Measurements from ENCODE around the gene CCDC157. TPM values are rescaled to one million over a fixed set of nuclear protein-coding genes. Genes with fewer than 3 reads are reported as not detected.
A peak's percentile ranks its signal among the peaks of the same experiment; 100 is the strongest.

CCDC157 gene
- total and polyA plus RNA-seq, 5 experiments from 2014 or later = 0.66 to 4.1 (median 2.5) TPM

DNA sequence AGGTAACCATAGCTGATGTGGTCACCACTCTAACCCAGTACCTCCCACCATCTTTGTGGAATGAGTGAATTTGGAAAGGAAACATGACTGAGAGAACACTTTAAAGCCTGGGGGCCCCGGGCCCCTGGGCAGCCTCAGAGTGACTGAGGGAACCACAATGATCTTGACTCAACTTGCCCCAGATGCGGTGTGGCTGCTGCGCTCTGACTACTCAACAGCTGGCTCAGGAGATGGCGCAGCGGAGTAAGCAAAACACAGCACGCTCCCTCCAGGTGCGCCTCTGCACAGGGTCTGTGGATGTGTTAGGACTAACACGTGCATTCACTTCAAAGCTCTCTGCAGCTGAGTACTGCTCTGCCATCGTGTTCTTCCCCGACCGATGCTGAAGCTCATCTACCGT, 24.5 kb downstream of the CCDC157 start:
- ATAC-seq (no peak), DNase-seq (no peak)
- POLR2A ChIA-PET = interaction anchor here (1.5 to 14.3 kb wide), 2 partner anchors 25 to 93 kb away, joined by 3 to 198 read pairs; partner anchors contain the start of genes CASTOR1, CCDC157 and SF3A1
- no peak overlapping the region for H3K4me3 Mint-ChIP-seq
- H3K27ac Mint-ChIP-seq = no peak overlapping the region
- H3K9me3 Mint-ChIP-seq = no peaks in the 10 kb centered on the region
- H3K36me3 Mint-ChIP-seq = no peaks in the 10 kb centered on the region
- H3K4me1 Mint-ChIP-seq = peaks cover 3 to 5% (median 3%) of the 10 kb centered on the region in 4 donors
- H3K27me3 Mint-ChIP-seq = no peaks in the 10 kb centered on the region

DNA sequence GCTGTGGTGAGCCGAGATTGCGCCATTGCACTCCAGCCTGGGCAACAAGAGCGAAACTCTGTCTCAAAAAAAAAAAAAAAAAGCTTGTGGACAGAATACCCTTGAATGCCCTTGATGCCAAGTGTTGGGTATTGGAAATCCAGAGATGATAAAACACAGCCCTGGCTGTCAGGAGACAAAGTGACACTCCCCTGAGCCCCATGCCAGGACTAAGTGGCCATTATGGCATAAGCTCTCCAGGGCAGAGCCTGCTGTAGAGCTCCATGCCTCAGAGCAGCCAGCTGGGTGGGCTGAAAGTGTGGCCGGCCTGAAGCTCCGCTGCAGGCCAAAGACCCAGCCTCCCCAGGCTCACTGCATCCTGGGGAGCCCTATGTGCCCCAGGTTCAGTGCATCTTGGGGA, 25.5 kb downstream of the CCDC157 start:
- peak overlapping the region in 1 of 10 donors; percentile 29 for H3K4me3 Mint-ChIP-seq
- ATAC-seq (no peak), DNase-seq (no peak)
- POLR2A ChIA-PET = interaction anchor here (0.6 to 14.3 kb wide), 2 partner anchors 94 to 98 kb away, joined by 3 to 198 read pairs; partner anchors contain the start of gene CASTOR1
- no peak overlapping the region for H3K27ac Mint-ChIP-seq
- no peaks in the 10 kb centered on the region for H3K36me3 Mint-ChIP-seq
- H3K27me3 Mint-ChIP-seq = no peaks in the 10 kb centered on the region
- peaks cover 5 to 10% (median 9%) of the 10 kb centered on the region in 4 donors for H3K4me1 Mint-ChIP-seq
- H3K9me3 Mint-ChIP-seq = no peaks in the 10 kb centered on the region

- POLR2A ChIA-PET = interaction anchor here (0.5 to 14.3 kb wide), 2 partner anchors 95 to 457 kb away, joined by 3 to 198 read pairs; partner anchors contain the start of gene CASTOR1
- no peaks in the 10 kb centered on the region for H3K9me3 Mint-ChIP-seq
- H3K27me3 Mint-ChIP-seq = no peaks in the 10 kb centered on the region
- H3K36me3 Mint-ChIP-seq = no peaks in the 10 kb centered on the region
- DNase-seq = no peak
- peaks cover 8 to 14% (median 11%) of the 10 kb centered on the region in 4 donors for H3K4me1 Mint-ChIP-seq
- no peak overlapping the region for H3K27ac Mint-ChIP-seq
- no peak overlapping the region for H3K4me3 Mint-ChIP-seq
- ATAC-seq = no peak
These were observed 26.3 kb downstream of the CCDC157 start for GRCh38 chr22:30383061-30383460.

DNA sequence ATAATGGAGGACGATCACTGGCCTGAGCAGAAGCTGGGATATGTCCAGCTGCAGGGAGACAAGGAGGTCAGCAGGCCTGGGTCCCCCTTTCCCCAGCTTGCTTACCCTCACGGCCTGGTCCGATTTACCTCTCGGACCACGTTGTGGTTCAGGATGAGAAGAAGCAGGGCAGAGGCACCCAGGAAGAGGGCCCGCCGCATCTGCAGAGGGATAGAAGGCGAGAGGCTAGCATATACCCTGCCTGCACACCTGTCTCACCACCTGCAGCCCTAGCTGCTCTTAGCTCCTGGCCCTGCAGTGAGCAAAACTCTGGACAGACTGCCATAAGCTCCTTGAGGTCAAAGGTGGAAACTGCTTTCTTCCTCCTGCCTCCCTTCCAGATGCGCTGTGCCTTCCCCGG, 29.1 kb downstream of the CCDC157 start:
- Mint-ChIP-seq H3K27me3 (no peaks in the 10 kb centered on the region), H3K27ac (peak overlapping the region in 3 of 10 donors; percentile 1 to 88 (median 12)), H3K4me3 (peak overlapping the region; percentile 1 to 86 (median 64)), H3K4me1 (peaks cover 6 to 15% (median 12%) of the 10 kb centered on the region in 4 donors), H3K36me3 (no peaks in the 10 kb centered on the region), H3K9me3 (no peaks in the 10 kb centered on the region)
- DNase-seq (no peak), ATAC-seq (no peak)
- POLR2A ChIA-PET = interaction anchor here (0.6 to 14.3 kb wide), 4 partner anchors 9 to 98 kb away, joined by 3 to 198 read pairs (median 8); partner anchors contain the start of genes CASTOR1, CCDC157 and SF3A1

GRCh38 chr22:30386608-30386959, 29.8 kb downstream of the CCDC157 start:
- no peaks in the 10 kb centered on the region for H3K36me3 Mint-ChIP-seq
- no peak for ATAC-seq
- no peak for DNase-seq
- peaks cover 12 to 21% (median 18%) of the 10 kb centered on the region in 4 donors for H3K4me1 Mint-ChIP-seq
- no peaks in the 10 kb centered on the region for H3K27me3 Mint-ChIP-seq
- POLR2A ChIA-PET = interaction anchor here (1.2 to 14.3 kb wide), 6 partner anchors 30 to 123 kb away, joined by 4 to 198 read pairs (median 8); partner anchors contain the start of genes CASTOR1, CCDC157, MTFP1 and SF3A1
- peak overlapping the region; percentile 61 to 91 (median 75) for H3K4me3 Mint-ChIP-seq
- H3K27ac Mint-ChIP-seq = peak overlapping the region in 5 of 10 donors; percentile 1 to 88 (median 55)
- H3K9me3 Mint-ChIP-seq = no peaks in the 10 kb centered on the region

- Mint-ChIP-seq H3K4me3 (peak within 1 kb of the TSS; percentile 61 to 91 (median 80)), H3K27me3 (no peaks in the 10 kb centered on the region), H3K36me3 (no peaks in the 10 kb centered on the region), H3K4me1 (peaks cover 14 to 27% (median 24%) of the 10 kb centered on the region in 4 donors), H3K9me3 (no peaks in the 10 kb centered on the region), H3K27ac (peak within 1 kb of the TSS in 8 of 10 donors; percentile 55 to 93 (median 84))
- POLR2A ChIA-PET = interaction anchor here (0.5 to 14.3 kb wide), 11 partner anchors 31 to 286 kb away, joined by 3 to 198 read pairs (median 4); partner anchors contain the start of genes CASTOR1, CCDC157, MTFP1 and SF3A1
- DNase-seq = peak; percentile 61 to 90 (median 81)
- ATAC-seq = peak; percentile 78
These were observed 30.4 kb downstream of the CCDC157 start, which contains the start of gene RNF215 for GRCh38 chr22:30386960-30387827. TSS of gene RNF215 (minus strand) at chr22:30387411. CDS start at chr22:30387313, 98 bp downstream.

- H3K9me3 Mint-ChIP-seq = no peaks in the 10 kb centered on the region
- H3K27ac Mint-ChIP-seq = peak overlapping the region; percentile 82 to 99 (median 96)
- DNase-seq (peak; percentile 68 to 89 (median 78)), ATAC-seq (peak; percentile 71 to 79)
- H3K36me3 Mint-ChIP-seq = no peaks in the 10 kb centered on the region
- POLR2A ChIA-PET = interaction anchor here (2.4 to 14.3 kb wide), 3 partner anchors 33 to 103 kb away, joined by 20 to 198 read pairs (median 43); partner anchors contain the start of genes CASTOR1 and MTFP1
- peak overlapping the region in 7 of 10 donors; percentile 0 to 57 (median 34) for H3K4me3 Mint-ChIP-seq
- H3K27me3 Mint-ChIP-seq = no peaks in the 10 kb centered on the region
- H3K4me1 Mint-ChIP-seq = peaks cover 24 to 54% (median 46%) of the 10 kb centered on the region in 4 donors
These were observed 34.3 kb downstream of the CCDC157 start for GRCh38 chr22:30390974-30391691.

GRCh38 chr22:30392661-30393321, 36.0 kb downstream of the CCDC157 start:
- DNase-seq (peak in 2 of 10 donors; percentile 27 to 34), ATAC-seq (no peak)
- POLR2A ChIA-PET = interaction anchor here (0.7 to 14.3 kb wide), 7 partner anchors 31 to 104 kb away, joined by 3 to 198 read pairs (median 5); partner anchors contain the start of genes CASTOR1 and MTFP1
- peak overlapping the region in 9 of 10 donors; percentile 78 to 99 (median 90) for H3K27ac Mint-ChIP-seq
- H3K9me3 Mint-ChIP-seq = no peaks in the 10 kb centered on the region
- H3K27me3 Mint-ChIP-seq = peaks cover 0 to 2% (median 0%) of the 10 kb centered on the region in 5 donors
- peaks cover 19 to 53% (median 48%) of the 10 kb centered on the region in 4 donors for H3K4me1 Mint-ChIP-seq
- peak overlapping the region in 8 of 10 donors; percentile 1 to 74 (median 42) for H3K4me3 Mint-ChIP-seq
- H3K36me3 Mint-ChIP-seq = no peaks in the 10 kb centered on the region

DNA sequence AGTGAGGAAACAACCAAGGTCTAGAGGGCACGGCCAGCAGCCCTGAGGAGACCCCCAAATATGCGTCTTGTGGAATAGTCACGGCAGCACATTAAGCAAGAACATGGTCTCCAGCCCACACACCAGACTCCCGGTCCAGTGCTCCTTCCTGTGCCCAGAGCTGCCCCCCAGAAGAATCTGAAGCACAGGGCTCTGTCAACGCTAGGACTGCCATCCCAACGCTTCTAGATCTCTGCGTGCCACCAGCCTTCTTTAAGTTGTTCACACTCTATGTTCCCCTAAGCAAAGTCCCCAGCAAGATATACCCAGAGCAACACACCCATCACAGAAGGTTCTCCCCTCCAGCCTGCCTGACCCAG, 36.5 kb downstream of the CCDC157 start:
- Mint-ChIP-seq H3K36me3 (no peaks in the 10 kb centered on the region), H3K9me3 (no peaks in the 10 kb centered on the region), H3K4me3 (peak overlapping the region in 4 of 10 donors; percentile 34 to 66 (median 44)), H3K4me1 (peaks cover 24 to 58% (median 53%) of the 10 kb centered on the region in 4 donors), H3K27ac (peak overlapping the region in 9 of 10 donors; percentile 44 to 98 (median 90)), H3K27me3 (peaks cover 0 to 2% (median 0%) of the 10 kb centered on the region in 5 donors)
- DNase-seq (no peak), ATAC-seq (no peak)
- POLR2A ChIA-PET = interaction anchor here (1.7 to 14.3 kb wide), 5 partner anchors 31 to 105 kb away, joined by 4 to 198 read pairs (median 20); partner anchors contain the start of genes CASTOR1 and MTFP1

GRCh38 chr22:30393885-30394284, 37.1 kb downstream of the CCDC157 start:
- Mint-ChIP-seq H3K27ac (peak overlapping the region in 8 of 10 donors; percentile 55 to 98 (median 86)), H3K36me3 (no peaks in the 10 kb centered on the region), H3K4me1 (peaks cover 30 to 64% (median 59%) of the 10 kb centered on the region in 4 donors), H3K4me3 (peak overlapping the region in 6 of 10 donors; percentile 3 to 66 (median 38)), H3K9me3 (no peaks in the 10 kb centered on the region), H3K27me3 (peaks cover 0 to 6% (median 0%) of the 10 kb centered on the region in 5 donors)
- DNase-seq = no peak
- POLR2A ChIA-PET = interaction anchor here (0.7 to 14.3 kb wide), 7 partner anchors 18 to 263 kb away, joined by 3 to 198 read pairs (median 8); partner anchors contain the start of genes CASTOR1 and MTFP1
- no peak for ATAC-seq
